NCI-H2107 (cell line): ENCODE measurements around the gene HRG.

ENCODE experiments used
- DNase-seq: peaks from one replicate; lab custom pipeline; 2025; lab: John Stamatoyannopoulos, UW

Gene HRG

GRCh38 chr3:186724911-186725310, 59.1 kb downstream of the HRG start:
- DNase-seq, result no peak
